Measurements from ENCODE around the gene SLC49A4.

GRCh38 chr3:122920986-122921385 lies 126.1 kb downstream of the SLC49A4 start:
- TF ChIP-seq CTCF (IDR thresholded peaks at IDR 0.05) (no peak), POLR2A (IDR thresholded peaks at IDR 0.05) (no peak)

All from testis (tissue), 2 donors.